H1 (cell line): ENCODE data around the gene ECI1. TPM values are rescaled to one million over a fixed set of nuclear protein-coding genes. Genes with fewer than 3 reads are reported as not detected.

Experiments used
- CTCF ChIA-PET: fragments of 300-600 bp; sonication (Branson Sonifier 250); formaldehyde crosslinking; loops from one replicate; lab custom pipeline; 2021; ENCODE audit not compliant: partially characterized antibody; lab: Charles Lee
- POLR2A ChIA-PET: fragments of 300-600 bp; sonication (Branson Sonifier 250); formaldehyde crosslinking; loops from one replicate; lab custom pipeline; 2021; ENCODE audit warnings: inconsistent platforms; ENCODE audit not compliant: partially characterized antibody; lab: Charles Lee
- DNase-seq, 2 experiments: peaks; one replicate each; pipeline versions ENCODE4 v3.0.0 to v3.0.0-alpha.2; 2010 to 2022; ENCODE audit warnings: low spot score in 2 of 2, low read depth in 1 of 2, mixed read lengths in 1 of 2
- FAIRE-seq: peaks from 2 replicates; lab custom pipeline; 2011; peaks lifted over from hg19 to GRCh38; lab: Jason Lieb, UNC
- H2AFZ ChIP-seq: 2 replicates; pipeline ENCODE4 v1.8.1; 2012; ENCODE audit warnings: low read length, inconsistent platforms
- H2AK5ac ChIP-seq: 2 replicates; pipeline ENCODE4 v1.6.1; 2013; ENCODE audit warnings: low read depth, low read length
- H2BK120ac ChIP-seq: replicated peaks from 2 replicates; pipeline ENCODE3; 2013; ENCODE audit warnings: low read depth, low read length, inconsistent platforms
- H2BK12ac ChIP-seq: 2 replicates; pipeline ENCODE4 v1.6.1; 2013; ENCODE audit warnings: low read depth, low read length
- H2BK15ac ChIP-seq: 2 replicates; pipeline ENCODE4 v1.6.1; 2013; ENCODE audit warnings: low read length
- H2BK20ac ChIP-seq: 2 replicates; pipeline ENCODE4 v1.6.1; 2013; ENCODE audit warnings: low read length
- H2BK5ac ChIP-seq: 2 replicates; pipeline ENCODE4 v1.6.1; 2013; ENCODE audit warnings: low read depth, low read length
- H3K14ac ChIP-seq: 2 replicates; pipeline ENCODE4 v1.6.1; 2013; ENCODE audit warnings: inconsistent platforms; ENCODE audit not compliant: insufficient read length
- H3K18ac ChIP-seq: 2 replicates; pipeline ENCODE4 v1.6.1; 2013; ENCODE audit warnings: low read length; ENCODE audit errors: extremely low read depth
- H3K23ac ChIP-seq: 2 replicates; pipeline ENCODE4 v1.6.1; 2013; ENCODE audit warnings: inconsistent platforms; ENCODE audit not compliant: insufficient read length
- H3K23me2 ChIP-seq: 2 replicates; pipeline ENCODE4 v1.6.1; 2013; ENCODE audit warnings: low read depth, low read length
- H3K27ac ChIP-seq: 2 replicates; pipeline ENCODE4 v1.6.1; 2011; ENCODE audit warnings: low read depth, low read length, inconsistent platforms
- H3K27me3 ChIP-seq, 4 experiments: replicated peaks in 1 of 4; 1 replicate in 1 of 4; 2 replicates in 3 of 4; pipeline versions ENCODE4 v1.6.1 to v1.8.1; 2011 to 2013; ENCODE audit warnings: low read length in 3 of 4, mild to moderate bottlenecking in 3 of 4, inconsistent platforms in 2 of 4, mixed read lengths in 2 of 4, moderate library complexity in 1 of 4; ENCODE audit not compliant: control insufficient read depth in 3 of 4, insufficient read depth in 3 of 4; ENCODE audit errors: extremely low read depth in 1 of 4
- H3K36me3 ChIP-seq, 4 experiments: 2 replicates each; pipeline versions ENCODE4 v1.6.1 to v1.8.1; 2011 to 2013; ENCODE audit warnings: mild to moderate bottlenecking in 4 of 4, low read length in 3 of 4, moderate library complexity in 2 of 4, control low read depth in 1 of 4, inconsistent platforms in 1 of 4; ENCODE audit not compliant: insufficient read depth in 4 of 4, control insufficient read depth in 2 of 4
- H3K4ac ChIP-seq: replicated peaks from 2 replicates; pipeline ENCODE3; 2013; ENCODE audit warnings: low read length, low read depth, mixed read lengths, inconsistent platforms; ENCODE audit not compliant: insufficient read length
- H3K4me1 ChIP-seq, 4 experiments: replicated peaks in 1 of 4; 1 replicate in 1 of 4; 2 replicates in 3 of 4; pipeline versions ENCODE4 v1.6.1 to v1.8.1; 2011 to 2013; ENCODE audit warnings: low read length in 3 of 4, inconsistent platforms in 2 of 4, mixed read lengths in 1 of 4; ENCODE audit not compliant: insufficient read depth in 4 of 4, control insufficient read depth in 3 of 4
- H3K4me2 ChIP-seq, 2 experiments: 2 replicates each; pipeline versions ENCODE4 v1.6.1 to v1.8.1; 2011 to 2013; ENCODE audit warnings: low read depth in 2 of 2, low read length in 2 of 2, control low read depth in 1 of 2, inconsistent platforms in 1 of 2, mild to moderate bottlenecking in 1 of 2; ENCODE audit not compliant: insufficient read depth in 1 of 2
- H3K4me3 ChIP-seq, 4 experiments: fragments of 200-600, 300-600 bp in 1 of 4; sonication (generic), shearing (Covaris generic), sonication (Bioruptor Twin) in 1 of 4; 2 replicates each; pipeline versions ENCODE4 v1.5.1 to v1.8.1; 2011 to 2016; ENCODE audit warnings: low read length in 4 of 4, low read depth in 3 of 4, control low read depth in 2 of 4, inconsistent platforms in 2 of 4, mild to moderate bottlenecking in 2 of 4, mixed read lengths in 1 of 4, moderate library complexity in 1 of 4; ENCODE audit not compliant: insufficient read depth in 2 of 4; ENCODE audit errors: extremely low read depth in 1 of 4
- H3K56ac ChIP-seq: replicated peaks from 2 replicates; pipeline ENCODE3; 2013; ENCODE audit warnings: low read depth, mild to moderate bottlenecking, mixed read lengths, low read length, inconsistent platforms; ENCODE audit not compliant: insufficient read length
- H3K79me1 ChIP-seq: 2 replicates; pipeline ENCODE4 v1.6.1; 2013; ENCODE audit warnings: low read depth, low read length, control low read depth
- H3K79me2 ChIP-seq, 2 experiments: 2 replicates each; pipeline versions ENCODE4 v1.6.1 to v1.8.1; 2012 to 2013; ENCODE audit warnings: low read length in 2 of 2, mild to moderate bottlenecking in 2 of 2, inconsistent platforms in 1 of 2; ENCODE audit not compliant: insufficient read depth in 2 of 2, control insufficient read depth in 1 of 2
- H3K9ac ChIP-seq, 4 experiments: replicated peaks in 1 of 4; 1 replicate in 1 of 4; 2 replicates in 3 of 4; pipeline versions ENCODE4 v1.6.1 to v1.8.1; 2011 to 2013; ENCODE audit warnings: low read depth in 3 of 4, low read length in 3 of 4, control low read depth in 2 of 4, mild to moderate bottlenecking in 2 of 4, moderate library complexity in 2 of 4, inconsistent platforms in 1 of 4; ENCODE audit errors: extremely low read depth in 1 of 4
- H3K9me3 ChIP-seq, 2 experiments: 2 replicates each; pipeline versions ENCODE4 v1.6.1 to v1.8.1; 2012 to 2013; ENCODE audit warnings: mild to moderate bottlenecking in 2 of 2, moderate library complexity in 2 of 2, control low read depth in 1 of 2, inconsistent platforms in 1 of 2, low read depth in 1 of 2, low read length in 1 of 2, mixed read lengths in 1 of 2; ENCODE audit not compliant: insufficient read depth in 2 of 2
- H4K20me1 ChIP-seq, 2 experiments: replicated peaks in 1 of 2; 2 replicates each; pipeline versions ENCODE3 to v1.8.1; 2011 to 2013; ENCODE audit warnings: inconsistent platforms in 2 of 2, low read length in 2 of 2, mild to moderate bottlenecking in 1 of 2; ENCODE audit not compliant: insufficient read depth in 2 of 2, control insufficient read depth in 1 of 2
- H4K5ac ChIP-seq: 2 replicates; pipeline ENCODE4 v1.6.1; 2013; ENCODE audit warnings: low read length, low read depth, mixed read lengths, inconsistent platforms; ENCODE audit not compliant: insufficient read length
- H4K8ac ChIP-seq: 2 replicates; pipeline ENCODE4 v1.8.0; 2013; ENCODE audit warnings: mild to moderate bottlenecking, moderate library complexity, low read length, inconsistent platforms; ENCODE audit not compliant: insufficient read depth; ENCODE audit errors: extremely low read depth
- H4K91ac ChIP-seq: replicated peaks from 2 replicates; pipeline ENCODE3; 2013; ENCODE audit warnings: low read length, mixed read lengths, inconsistent platforms; ENCODE audit not compliant: insufficient read length
- POLR2AphosphoS5 ChIP-seq: IDR thresholded peaks from 2 replicates; pipeline ENCODE4 v1.6.1; 2011; ENCODE audit warnings: low read depth, low read length
- RNF2 ChIP-seq: fragments of 200-900, 300-1000 bp; sonication (generic); IDR thresholded peaks from 2 replicates; pipeline ENCODE4 v1.7.1; 2016; ENCODE audit warnings: borderline replicate concordance, low read depth, mild to moderate bottlenecking, antibody characterized with exemption, low read length; ENCODE audit not compliant: poor library complexity, severe bottlenecking; ENCODE audit errors: missing control alignments
- WGBS, 2 experiments: shearing (Covaris generic) in 1 of 2; methylation state at CpG; one replicate each; pipeline versions ENCODE4 v1.1.6 to v1.1.7; 2013 to 2015; ENCODE audit warnings: low lambda C conversion rate in 2 of 2, mixed read lengths in 2 of 2, inconsistent platforms in 1 of 2, low coverage in 1 of 2, missing lambda C conversion rate in 1 of 2; ENCODE audit not compliant: insufficient replicate concordance in 2 of 2, insufficient coverage in 1 of 2, insufficient read length in 1 of 2; ENCODE audit errors: extremely low coverage in 1 of 2, missing lambda C conversion rate in 1 of 2; 5-methylcytosine and 5-hydroxymethylcytosine counted together
- polyA plus RNA-seq, 7 experiments: library from polyadenylated mRNA; depleted of rRNA in 3 of 7; stranded (reverse) in 5 of 7; unstranded in 2 of 7; fragments of >200 nt in 5 of 7; fragments of 200-250 nt in 2 of 7; gene quantifications; 1 replicate in 5 of 7; 2 replicates in 1 of 7; 4 replicates in 1 of 7; pipeline versions ENCODE4 v1.2.1 to v1.2.3, GENCODE V29; 2011 to 2013; ENCODE audit warnings: missing spikeins in 2 of 7, mixed read lengths in 2 of 7
- total RNA-seq: library from RNA; stranded (reverse); fragmentation: NEBNext Ultra II Directional; extraction: Animal tissue kit (Norgen Biotek cat#: 25700); gene quantifications from 2 replicates; pipeline ENCODE4 v1.2.1, GENCODE V29; 2021

Gene ECI1
- total and polyA plus RNA-seq, 2 of the 8 experiments (the other 6 are each of a cell fraction or from before 2014, with no cell fraction given): 79.5 to 151 TPM

DNA sequence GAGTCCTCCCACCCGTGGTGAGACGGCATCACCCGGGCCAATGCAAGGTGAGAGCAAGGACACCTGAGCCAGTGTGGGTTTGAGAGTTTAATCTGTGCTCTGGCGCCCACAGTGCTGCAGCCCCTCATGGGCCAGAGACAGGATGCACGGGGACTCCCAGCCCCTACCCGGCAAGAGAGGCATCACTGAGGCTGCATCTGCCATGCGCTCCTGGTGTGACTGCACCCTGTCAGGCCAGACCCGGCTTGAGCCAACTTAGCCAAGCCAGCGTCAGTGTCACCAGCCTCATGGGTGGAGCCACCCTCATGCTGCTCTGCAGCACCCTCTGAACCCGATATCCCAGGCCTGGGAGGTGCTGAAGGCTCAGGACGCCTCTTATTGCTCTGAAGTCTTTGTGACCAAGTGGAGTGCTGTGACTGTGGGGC lies 39.5 kb downstream of the ECI1 start:
- H3K79me2 ChIP-seq: peaks cover 3 to 18% of the 10 kb centered on the region in 2 experiments; a peak in 3 of 4 replicates
- no peak overlapping the region for H4K91ac ChIP-seq
- H2BK15ac ChIP-seq: no peak overlapping the region
- H4K5ac ChIP-seq: no peak overlapping the region
- ChIA-PET POLR2A (interaction anchor here (0.8 to 15.1 kb wide), 20 partner anchors 8 to 220 kb away, joined by 3 to 156 read pairs (median 4); partner anchors contain the start of genes CASKIN1, DNASE1L2, E4F1 and TRAF7), CTCF (interaction anchor here (0.6 to 3.2 kb wide), 3 partner anchors 17 to 625 kb away, joined by 3 to 20 read pairs (median 4); no protein-coding TSS in a partner anchor)
- H3K79me1 ChIP-seq: peaks cover 8% of the 10 kb centered on the region
- peaks cover 8 to 40% (median 19%) of the 10 kb centered on the region in 4 experiments; a peak in 6 of 8 replicates for H3K36me3 ChIP-seq
- no peak overlapping the region for H2AFZ ChIP-seq
- H2BK20ac ChIP-seq: no peak overlapping the region
- WGBS, 2 experiments: 88% methylated on average over 11 of the region's 11 CpGs; no CpG with 5 or more reads in 1 of the 2 experiments
- 0 out of 2 replicates have a peak overlapping the region, but pooled peaks have one; percentile 17 for H2BK12ac ChIP-seq
- H3K4ac ChIP-seq: no peak overlapping the region
- no peak overlapping the region for H3K23ac ChIP-seq
- no peak for FAIRE-seq
- peak overlapping the region; percentile 5; the same call in 1 of the 2 replicates for H4K8ac ChIP-seq
- no peaks in the 10 kb centered on the region for H3K27me3 ChIP-seq
- peaks cover 0 to 17% (median 5%) of the 10 kb centered on the region in 4 experiments; a peak in 5 of 7 replicates for H3K4me1 ChIP-seq
- peak overlapping the region in 1 of 4 experiments; percentile 27; a peak in 2 of 7 replicates for H3K9ac ChIP-seq
- no peak overlapping the region for H3K4me3 ChIP-seq
- no peak overlapping the region for H3K27ac ChIP-seq
- H2AK5ac ChIP-seq: no peak overlapping the region
- H3K14ac ChIP-seq: no peak overlapping the region
- peaks cover 8 to 42% of the 10 kb centered on the region in 2 experiments for H4K20me1 ChIP-seq
- H3K18ac ChIP-seq: no peak overlapping the region
- H3K23me2 ChIP-seq: peaks cover 9% of the 10 kb centered on the region
- no peak for DNase-seq
- no peak overlapping the region for H2BK120ac ChIP-seq
- no peak overlapping the region for H2BK5ac ChIP-seq
- TF ChIP-seq RNF2 (no peak), POLR2AphosphoS5 (peak; percentile 64; the same call in 1 of the 2 replicates)
- H3K4me2 ChIP-seq: no peak overlapping the region
- H3K56ac ChIP-seq: no peak overlapping the region
- no peaks in the 10 kb centered on the region for H3K9me3 ChIP-seq
